NK-92 treated with Interleukin-12 subunit alpha and Interleukin-12 subunit beta, amount 100 ng/mL, for 24 hours (cell line): ENCODE data around the gene NOL7.

Experiments used
- DNase-seq: peaks from one replicate; lab custom pipeline; 2025; lab: John Stamatoyannopoulos, UW

Gene NOL7

DNA sequence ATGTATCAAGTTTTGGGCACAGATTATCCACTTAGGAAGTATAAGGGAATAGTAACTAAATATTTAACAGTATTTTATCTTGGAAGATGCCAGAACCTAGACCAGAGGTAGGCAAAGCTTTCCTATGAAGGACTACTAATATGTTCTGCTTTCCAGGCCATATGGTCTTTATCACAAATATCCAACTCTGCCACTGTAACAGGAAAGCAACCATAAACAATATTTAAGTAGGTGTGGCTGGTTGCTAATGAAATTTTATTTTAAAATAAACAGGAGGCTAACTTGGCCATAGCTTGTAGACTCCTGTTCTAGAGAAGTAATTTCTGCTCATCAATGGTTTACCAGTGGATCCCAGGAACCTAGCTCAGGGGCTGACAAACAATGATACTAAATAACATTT is 39.4 kb downstream of the NOL7 start:
- no peak for DNase-seq

GRCh38 chr6:13655700-13656099 is 40.6 kb downstream of the NOL7 start:
- DNase-seq, result no peak

- DNase-seq, result no peak
Observed at GRCh38 chr6:13660273-13660672, 45.1 kb downstream of the NOL7 start.

GRCh38 chr6:13660893-13661292 is 45.8 kb downstream of the NOL7 start:
- no peak for DNase-seq

GRCh38 chr6:13661647-13662046 is 46.5 kb downstream of the NOL7 start:
- no peak for DNase-seq

GRCh38 chr6:13662651-13663334 is 47.7 kb downstream of the NOL7 start:
- no peak for DNase-seq

DNA sequence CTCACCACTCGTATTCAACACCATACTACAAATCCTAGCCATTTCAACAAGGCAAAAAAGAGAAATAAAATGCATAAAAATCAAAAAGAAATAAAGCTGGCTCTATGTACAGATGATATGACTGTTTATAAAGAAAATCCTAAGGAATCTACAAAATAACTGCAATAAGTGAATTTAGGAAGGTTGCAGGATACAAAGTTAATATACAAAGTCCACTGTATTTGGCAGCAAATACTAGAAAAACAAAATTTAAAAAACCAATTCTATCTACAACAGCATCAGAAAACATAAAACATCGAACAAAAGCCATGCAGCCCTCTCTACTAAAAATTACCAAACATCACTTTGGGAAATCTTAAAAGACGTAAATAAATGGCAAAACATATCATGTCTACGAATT is 48.9 kb downstream of the NOL7 start:
- no peak for DNase-seq

GRCh38 chr6:13664703-13665352 is 49.7 kb downstream of the NOL7 start:
- no peak for DNase-seq

DNA sequence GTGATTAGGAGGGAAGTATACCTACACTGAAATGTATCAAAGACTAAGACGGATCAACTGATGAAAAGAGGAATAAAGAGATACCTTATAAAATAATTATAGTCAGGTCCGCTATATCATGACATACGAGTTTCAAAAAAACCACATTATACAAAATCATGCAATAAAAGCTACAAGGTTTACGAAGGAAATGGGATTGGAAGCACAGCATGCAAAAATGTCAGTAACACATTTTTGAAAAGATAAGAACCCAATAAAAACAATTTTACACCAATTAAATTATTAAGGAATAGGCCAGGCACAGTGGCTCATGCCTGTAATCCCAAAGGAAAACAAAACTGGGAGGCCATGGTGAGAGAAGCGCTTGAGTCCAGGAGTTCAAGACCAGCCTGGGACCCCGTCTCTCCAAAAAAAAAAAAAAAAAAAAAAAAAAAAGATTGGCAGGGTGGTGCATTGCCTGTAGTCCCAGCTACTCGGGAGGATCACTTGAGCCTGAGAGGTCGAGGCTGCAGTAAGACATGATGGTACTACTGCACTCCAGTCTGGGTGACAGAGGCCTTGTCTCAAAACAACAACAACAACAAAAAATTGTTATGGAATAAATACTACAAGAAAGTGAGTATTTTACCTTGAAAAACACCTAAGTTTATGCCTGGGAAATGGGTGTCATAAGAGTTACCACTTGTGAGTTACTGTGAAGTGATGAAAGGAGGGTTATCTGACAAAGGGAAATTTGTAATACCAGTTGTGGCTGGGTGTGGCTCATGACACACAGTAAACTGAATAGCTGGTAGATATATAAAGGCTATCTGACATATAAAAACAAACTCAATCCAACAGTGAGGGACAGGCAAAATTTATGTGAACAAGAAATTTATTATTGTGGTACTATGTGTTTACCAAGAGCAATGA is 51.3 kb downstream of the NOL7 start:
- DNase-seq, result no peak

DNA sequence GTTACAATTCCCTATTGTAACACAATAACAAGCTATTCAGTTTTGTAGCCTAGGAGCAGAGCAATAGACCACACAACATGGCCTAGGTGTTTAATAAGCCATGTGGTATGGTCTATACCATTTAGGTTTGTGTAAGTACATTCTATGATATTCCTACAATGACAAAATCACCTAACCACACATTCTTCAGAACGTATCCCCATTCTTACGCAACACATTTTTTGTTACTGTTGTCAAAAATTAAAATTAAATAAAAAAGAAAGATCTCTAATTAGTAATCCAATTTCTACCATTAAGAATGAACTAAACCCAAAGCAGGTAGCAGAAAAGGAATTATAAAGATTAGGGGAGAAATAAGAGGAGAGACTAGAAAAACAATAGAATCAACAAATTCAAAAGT is 52.5 kb downstream of the NOL7 start:
- DNase-seq, result no peak

GRCh38 chr6:13668291-13668928 is 53.3 kb downstream of the NOL7 start:
- DNase-seq, result no peak

DNA sequence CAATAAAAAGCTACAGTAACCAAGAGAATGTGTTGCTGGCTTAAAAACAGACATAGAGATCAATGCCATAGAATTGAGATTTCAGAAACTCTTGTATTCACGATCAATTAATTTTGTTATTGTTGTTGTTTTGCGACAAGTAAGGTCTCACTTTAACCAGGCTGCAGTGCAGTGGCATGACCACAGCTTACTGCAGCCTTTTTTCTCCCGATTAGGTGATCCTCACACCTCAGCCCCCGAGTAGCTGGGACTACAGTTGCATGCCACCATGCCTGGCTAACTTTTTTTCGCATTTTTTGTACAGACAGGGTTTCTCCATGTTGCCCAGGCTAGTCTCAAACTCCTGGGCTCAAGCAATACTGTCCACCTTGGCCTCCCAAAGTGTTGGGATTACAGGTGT is 54.3 kb downstream of the NOL7 start:
- no peak for DNase-seq
